Thoracic aorta (tissue), 2 donors: ENCODE results near the gene STRA6. TPM values are rescaled to one million over a fixed set of nuclear protein-coding genes. Genes with fewer than 3 reads are reported as not detected.

Experiments used
- ATAC-seq: fragments of 150-250 bp; one replicate; pipeline ENCODE4 v1.8.0; 2017; ENCODE audit warnings: low read depth; ENCODE audit not compliant: insufficient number of reproducible peaks, low FRiP score
- DNase-seq: peaks from one replicate; pipeline ENCODE4 v3.0.0-alpha.2; 2020; ENCODE audit warnings: low spot score
- H3K27ac ChIP-seq, 2 donors: fragments of 200-600 bp; sonication (generic); 1 replicate in 1 of 2; 2 replicates in 1 of 2; pipeline ENCODE4 v1.5.1; 2016; ENCODE audit warnings: mild to moderate bottlenecking in 2 of 2, moderate library complexity in 2 of 2
- H3K27me3 ChIP-seq: fragments of 200-600 bp; sonication (generic); replicated peaks from 2 replicates; pipeline ENCODE4 v1.6.0; 2016; ENCODE audit warnings: mild to moderate bottlenecking; ENCODE audit not compliant: insufficient read depth
- H3K36me3 ChIP-seq: fragments of 200-600 bp; sonication (generic); one replicate; pipeline ENCODE4 v1.5.1; 2016
- H3K4me1 ChIP-seq, 2 donors: fragments of 200-600 bp; sonication (generic); 1 replicate in 1 of 2; 2 replicates in 1 of 2; pipeline versions ENCODE4 v1.5.1 to v1.6.0; 2016; ENCODE audit warnings: low read depth in 2 of 2, mild to moderate bottlenecking in 1 of 2; ENCODE audit not compliant: control insufficient read depth in 1 of 2
- H3K4me3 ChIP-seq: fragments of 200-600 bp; sonication (generic); 2 replicates; pipeline ENCODE4 v1.5.1; 2016; ENCODE audit warnings: mild to moderate bottlenecking
- H3K9me3 ChIP-seq: fragments of 200-600 bp; sonication (generic); 2 replicates; pipeline ENCODE4 v1.5.1; 2016
- CTCF ChIP-seq: fragments of 200-600 bp; sonication (generic); IDR thresholded peaks from one replicate; pipeline ENCODE4 v1.5.1; 2019; ENCODE audit warnings: antibody characterized with exemption
- total RNA-seq, 2 donors: library from RNA; depleted of rRNA; stranded (reverse); fragments of >200 nt; gene quantifications; one replicate each; pipeline versions ENCODE4 v1.1.0 to v1.2.3, GENCODE V29; 2016

The STRA6 gene
- total RNA-seq, 2 donors from 2014 or later: 0.28 TPM; not detected in 1

- no peak for ATAC-seq
- Histone ChIP-seq H3K9me3 (no peaks in the 10 kb centered on the region), H3K27ac (no peak overlapping the region), H3K4me1 (peaks cover 38 to 81% of the 10 kb centered on the region in 2 donors), H3K27me3 (no peaks in the 10 kb centered on the region), H3K4me3 (no peak overlapping the region), H3K36me3 (no peaks in the 10 kb centered on the region)
- DNase-seq: no peak
- no peak for TF ChIP-seq CTCF
Measured at GRCh38 chr15:74175271-74176191, 27.1 kb downstream of the STRA6 start.

GRCh38 chr15:74174958-74175253, 27.7 kb downstream of the STRA6 start:
- Histone ChIP-seq H3K27me3 (no peaks in the 10 kb centered on the region), H3K27ac (peak overlapping the region; percentile 57 to 67), H3K4me3 (peak overlapping the region; percentile 52), H3K36me3 (no peaks in the 10 kb centered on the region), H3K9me3 (no peaks in the 10 kb centered on the region), H3K4me1 (peaks cover 33 to 75% of the 10 kb centered on the region in 2 donors)
- no peak for TF ChIP-seq CTCF
- DNase-seq (no peak), ATAC-seq (no peak)

- Histone ChIP-seq H3K27ac (peak overlapping the region; percentile 57 to 67), H3K36me3 (no peaks in the 10 kb centered on the region), H3K4me3 (peak overlapping the region; percentile 52), H3K9me3 (no peaks in the 10 kb centered on the region), H3K4me1 (peaks cover 29 to 71% of the 10 kb centered on the region in 2 donors), H3K27me3 (no peaks in the 10 kb centered on the region)
- ATAC-seq (no peak), DNase-seq (no peak)
- no peak for TF ChIP-seq CTCF
Measured at GRCh38 chr15:74174219-74174957, 28.2 kb downstream of the STRA6 start.

GRCh38 chr15:74173380-74174218, 29.0 kb downstream of the STRA6 start, which contains the start of gene ISLR:
Gene ISLR (plus strand): TSS chr15:74173710. CDS start chr15:74174859, 1,149 bp downstream.
- peaks cover 21 to 71% of the 10 kb centered on the region in 2 donors for H3K4me1 ChIP-seq
- no peak for TF ChIP-seq CTCF
- H3K9me3 ChIP-seq: no peaks in the 10 kb centered on the region
- peak within 1 kb of the TSS; percentile 52 for H3K4me3 ChIP-seq
- H3K27ac ChIP-seq: peak within 1 kb of the TSS; percentile 57 to 67
- no peaks in the 10 kb centered on the region for H3K27me3 ChIP-seq
- DNase-seq (no peak), ATAC-seq (peak; percentile 32)
- H3K36me3 ChIP-seq: no peaks in the 10 kb centered on the region
